K562 (cell line): ENCODE results near the gene PRTFDC1. TPM values are rescaled to one million over a fixed set of nuclear protein-coding genes. Genes with fewer than 3 reads are reported as not detected.

Experiments
- ADNP ChIP-seq: fragments of 200-800 bp; sonication (Bioruptor generic); IDR thresholded peaks from 2 replicates; pipeline ENCODE4 v1.6.1; 2016; ENCODE audit warnings: missing genetic modification characterization, missing compliant biosample characterization
- ARID1B ChIP-seq: fragments of 450-650 bp; IDR thresholded peaks from 2 replicates; pipeline ENCODE4 v1.6.1; 2016; ENCODE audit warnings: antibody characterized with exemption, mild to moderate bottlenecking, inconsistent platforms
- BRCA1 ChIP-seq, 2 experiments: fragments of 450-650 bp in 1 of 2; sonication (generic) in 1 of 2; formaldehyde crosslinking in 1 of 2; IDR thresholded peaks; 2 replicates each; pipeline versions ENCODE4 v1.5.0 to v1.6.1; 2017 to 2020; ENCODE audit warnings: mild to moderate bottlenecking in 1 of 2, missing genetic modification reagents in 1 of 2
- CBX5 ChIP-seq: IDR thresholded peaks from 2 replicates; pipeline ENCODE4 v1.6.1; 2014; ENCODE audit warnings: low read depth, borderline replicate concordance
- CHD1 ChIP-seq: fragments of 200-600 bp; sonication (generic); IDR thresholded peaks from one replicate; pipeline ENCODE4 v1.6.1; 2012; ENCODE audit warnings: mild to moderate bottlenecking, moderate library complexity, low read length, inconsistent platforms
- CREB3L1 ChIP-seq: fragments of 450-650 bp; IDR thresholded peaks from 2 replicates; pipeline ENCODE4 v1.6.1; 2014; ENCODE audit warnings: low read depth, mild to moderate bottlenecking, moderate library complexity, borderline replicate concordance
- EHMT2 ChIP-seq: fragments of 450-650 bp; IDR thresholded peaks from 2 replicates; pipeline ENCODE4 v1.6.1; 2018; ENCODE audit warnings: antibody characterized with exemption
- FOSL1 ChIP-seq: fragments of 200-800 bp; sonication (Bioruptor generic); conservative IDR thresholded peaks from 2 replicates; pipeline ENCODE4 v1.6.1; 2016; ENCODE audit warnings: missing genetic modification characterization, missing compliant biosample characterization
- GATAD2B ChIP-seq: fragments of 450-650 bp; IDR thresholded peaks from 2 replicates; pipeline ENCODE4 v1.6.1; 2017; ENCODE audit warnings: mild to moderate bottlenecking, borderline replicate concordance
- HNRNPUL1 ChIP-seq: fragments of 200-400 bp; formaldehyde crosslinking; IDR thresholded peaks from 2 replicates; pipeline ENCODE4 v1.6.1; 2017; ENCODE audit warnings: low read length
- KDM2B ChIP-seq: fragments of 250-450 bp; sonication (Bioruptor Pico); IDR thresholded peaks from 2 replicates; pipeline ENCODE4 v1.8.0; 2021; ENCODE audit warnings: mild to moderate bottlenecking, moderate library complexity
- MAFG ChIP-seq: fragments of 450-650 bp; conservative IDR thresholded peaks from 2 replicates; pipeline ENCODE4 v1.6.1; 2016; ENCODE audit warnings: missing genetic modification characterization, missing compliant biosample characterization
- MLLT1 ChIP-seq, 2 experiments: fragments of 450-650 bp; IDR thresholded peaks; 2 replicates each; pipeline ENCODE4 v1.6.1; 2016
- MTA1 ChIP-seq: fragments of 450-650 bp; IDR thresholded peaks from 2 replicates; pipeline ENCODE4 v1.6.1; 2017; ENCODE audit warnings: borderline replicate concordance
- NFATC3 ChIP-seq: fragments of 450-650 bp; IDR thresholded peaks from 2 replicates; pipeline ENCODE4 v1.6.1; 2017; ENCODE audit warnings: mild to moderate bottlenecking
- RB1 ChIP-seq: fragments of 450-650 bp; IDR thresholded peaks from 2 replicates; pipeline ENCODE4 v1.6.1; 2017; ENCODE audit warnings: low read depth, mild to moderate bottlenecking
- SMARCA4 ChIP-seq: fragments of 450-650 bp; IDR thresholded peaks from 2 replicates; pipeline ENCODE4 v1.6.1; 2016
- SMARCA5 ChIP-seq: fragments of 450-650 bp; IDR thresholded peaks from 2 replicates; pipeline ENCODE4 v1.6.1; 2016
- SMARCE1 ChIP-seq: fragments of 450-650 bp; IDR thresholded peaks from 2 replicates; pipeline ENCODE4 v1.7.1; 2016; ENCODE audit warnings: mild to moderate bottlenecking
- ZKSCAN3 ChIP-seq: fragments of 250-450 bp; sonication (Bioruptor Pico); IDR thresholded peaks from 2 replicates; pipeline ENCODE4 v1.4.0; 2020
- ZMIZ1 ChIP-seq, 2 experiments: fragments of 150-350 bp in 1 of 2; IDR thresholded peaks; 2 replicates each; pipeline ENCODE4 v1.6.1; 2012 to 2016; ENCODE audit warnings: low read depth in 2 of 2, low read length in 2 of 2, mild to moderate bottlenecking in 1 of 2, moderate library complexity in 1 of 2
- ZNF184 ChIP-seq: sonication (generic); formaldehyde crosslinking; IDR thresholded peaks from 2 replicates; pipeline ENCODE4 v1.5.0; 2020; ENCODE audit warnings: missing genetic modification reagents
- ZNF253 ChIP-seq: fragments of 250-450 bp; sonication (Bioruptor Pico); conservative IDR thresholded peaks from 2 replicates; pipeline ENCODE4 v1.6.1; 2021; ENCODE audit warnings: mild to moderate bottlenecking
- ZNF282 ChIP-seq: sonication (generic); formaldehyde crosslinking; IDR thresholded peaks from 2 replicates; pipeline ENCODE4 v1.8.1; 2023; ENCODE audit warnings: missing genetic modification reagents
- ZNF395 ChIP-seq: fragments of 200-800 bp; sonication (Bioruptor generic); IDR thresholded peaks from 2 replicates; pipeline ENCODE4 v1.6.1; 2017; ENCODE audit warnings: missing genetic modification characterization, missing compliant biosample characterization
- ZSCAN29 ChIP-seq: fragments of 450-650 bp; IDR thresholded peaks from 2 replicates; pipeline ENCODE4 v1.6.1; 2017
- polyA plus RNA-seq, 8 experiments: library from polyadenylated mRNA; depleted of rRNA in 4 of 8; stranded (reverse) in 5 of 8; unstranded in 3 of 8; fragments of >200 nt; fragmentation: Nextera tagmentation in 2 of 8; fragmentation: Illumina TruSeq in 1 of 8; extraction: Ambion mirVana in 2 of 8; extraction: Trizol in 1 of 8; gene quantifications; 2 replicates each; pipeline versions ENCODE4 v1.2.1 to v1.2.3, GENCODE V29; 2011 to 2014; ENCODE audit warnings: inconsistent platforms in 1 of 8, missing spikeins in 1 of 8
- total RNA-seq, 7 experiments: library from RNA; depleted of rRNA in 6 of 7; stranded (reverse); fragments of >200 nt in 6 of 7; fragmentation: Illumina TruSeq in 2 of 7; extraction: Trizol in 2 of 7; gene quantifications; 2 replicates each; pipeline versions ENCODE4 v1.2.1 to v1.2.3, GENCODE V29; 2011 to 2021; ENCODE audit warnings: low replicate concordance in 1 of 7

The PRTFDC1 gene
- total and polyA plus RNA-seq, 9 of the 15 experiments (the other 6 are each of a cell fraction or from before 2014, with no cell fraction given) = 7.0 to 27.6 (median 10.0) TPM

GRCh38 chr10:24902400-24902728, 50.0 kb downstream of the PRTFDC1 start (continued):
- TF ChIP-seq ZMIZ1 (IDR thresholded peaks at IDR 0.05; ENCODE audit: low read depth in 2 of 2, low read length in 2 of 2) (no peak), ZNF282 (CRISPR knock-in tag) (no peak), MLLT1 (IDR thresholded peaks at IDR 0.05) (no peak), ZSCAN29 (no peak), KDM2B (CRISPR knock-in tag) (no peak), SMARCE1 (peak; percentile 49), ADNP (tag) (no peak), MAFG (tag) (no peak), SMARCA5 (no peak), ARID1B (peak; percentile 6; the same call in 1 of the 2 replicates), MTA1 (no peak), CBX5 (no peak), ZNF253 (CRISPR knock-in tag) (no peak), ZNF395 (0 out of 2 replicates have a peak, but pooled peaks have one; percentile 42), EHMT2 (peak; percentile 67), HNRNPUL1 (no peak), CREB3L1 (no peak), ZNF184 (CRISPR knock-in tag) (no peak), GATAD2B (peak; percentile 7; the same call in 1 of the 2 replicates), NFATC3 (no peak), BRCA1 (IDR thresholded peaks at IDR 0.05) (no peak), BRCA1 (CRISPR knock-in tag; IDR thresholded peaks at IDR 0.05) (no peak), RB1 (no peak), SMARCA4 (0 out of 2 replicates have a peak, but pooled peaks have one; percentile 4), FOSL1 (tag) (peak; percentile 65; the same call in 1 of the 2 replicates), ZKSCAN3 (CRISPR knock-in tag) (no peak), CHD1 (no peak)
